Transverse colon (tissue), 4 donors: ENCODE results near the gene STAT5A. TPM values are rescaled to one million over a fixed set of nuclear protein-coding genes. Genes with fewer than 3 reads are reported as not detected.

Experiments used
- DNase-seq: peaks from one replicate; pipeline ENCODE4 v3.0.0-alpha.2; 2019
- H3K27ac ChIP-seq, 4 donors: fragments of 200-600 bp; sonication (generic); 2 replicates each; pipeline ENCODE4 v1.5.1; 2016 to 2018; ENCODE audit warnings: inconsistent platforms in 4 of 4
- H3K27me3 ChIP-seq: fragments of 200-600 bp; sonication (generic); 2 replicates; pipeline ENCODE4 v1.5.1; 2017; ENCODE audit warnings: inconsistent platforms
- H3K36me3 ChIP-seq, 4 donors: fragments of 200-600 bp; sonication (generic); 2 replicates each; pipeline ENCODE4 v1.5.1; 2017 to 2019; ENCODE audit warnings: inconsistent platforms in 4 of 4
- H3K4me1 ChIP-seq, 4 donors: fragments of 200-600 bp; sonication (generic); 2 replicates each; pipeline ENCODE4 v1.5.1; 2017 to 2020; ENCODE audit warnings: inconsistent platforms in 4 of 4
- H3K4me3 ChIP-seq, 4 donors: fragments of 200-600 bp; sonication (generic); 1 replicate in 1 of 4; 2 replicates in 3 of 4; pipeline versions ENCODE4 v1.5.1 to v1.6.1; 2017 to 2019; ENCODE audit warnings: inconsistent platforms in 4 of 4
- H3K9me3 ChIP-seq, 2 donors: fragments of 200-600 bp; sonication (generic); 2 replicates each; pipeline ENCODE4 v1.5.1; 2017 to 2019; ENCODE audit warnings: inconsistent platforms in 2 of 2
- CTCF ChIP-seq, 5 experiments: fragments of 200-600 bp in 3 of 5; fragments of 450-650 bp in 2 of 5; sonication (generic) in 3 of 5; IDR thresholded peaks; 1 replicate in 2 of 5; 2 replicates in 3 of 5; pipeline ENCODE4 v1.5.1; 2016 to 2017; ENCODE audit warnings: antibody characterized with exemption in 5 of 5, inconsistent platforms in 3 of 5, mild to moderate bottlenecking in 2 of 5, moderate library complexity in 1 of 5
- EP300 ChIP-seq: sonication (generic); formaldehyde crosslinking; IDR thresholded peaks from one replicate; pipeline ENCODE4 v1.6.1; 2017; ENCODE audit warnings: antibody characterized with exemption, low read depth
- POLR2A ChIP-seq: fragments of 450-650 bp; IDR thresholded peaks from one replicate; pipeline ENCODE4 v1.6.1; 2016; ENCODE audit warnings: antibody characterized with exemption, mild to moderate bottlenecking, moderate library complexity
- POLR2AphosphoS5 ChIP-seq, 3 donors: sonication (generic); formaldehyde crosslinking; IDR thresholded peaks; one replicate each; pipeline ENCODE4 v1.6.1; 2016; ENCODE audit warnings: antibody characterized with exemption in 3 of 3
- WGBS, 2 donors: methylation state at CpG; one replicate each; pipeline ENCODE4 v1.1.5; 2018; ENCODE audit warnings: low coverage in 1 of 2; 5-methylcytosine and 5-hydroxymethylcytosine counted together
- in situ Hi-C, 4 donors: fragments of 200-750 bp; cut with MboI; loops; one replicate each; pipeline versions ENCODE4 v1.15.0 to v1.15.1; 2017; ENCODE audit warnings: low sequenced_read_pairs in 3 of 4, low pct_ligation_motif_present in 1 of 4, low pct_unique_long_range_greater_than_20kb in 1 of 4
- intact Hi-C: fragments of 100-400 bp; cut with DNase I; formaldehyde crosslinking; loops from one replicate; pipeline ENCODE4 v1.15.1; 2023; ENCODE audit warnings: low total_unique reads
- total RNA-seq, 4 donors: library from RNA; depleted of rRNA; stranded (reverse); fragments of >200 nt; gene quantifications; one replicate each; pipeline ENCODE4 v1.1.0, GENCODE V29; 2016

STAT5A gene
- total RNA-seq, 4 donors from 2014 or later, result 36.2 to 93.7 (median 50.3) TPM

GRCh38 chr17:42288803-42289610 is 709 bp downstream of the STAT5A start:
- Histone ChIP-seq H3K36me3 (no peaks in the 10 kb centered on the region), H3K27me3 (no peaks in the 10 kb centered on the region), H3K9me3 (no peaks in the 10 kb centered on the region), H3K27ac (peak overlapping the region; percentile 85 to 89 (median 88)), H3K4me1 (peaks cover 7 to 38% (median 27%) of the 10 kb centered on the region in 4 donors), H3K4me3 (peak overlapping the region; percentile 31 to 71 (median 48))
- TF ChIP-seq EP300, result no peak
- TF ChIP-seq CTCF (IDR thresholded peaks at IDR 0.05), result no peak
- no peak for TF ChIP-seq POLR2AphosphoS5 (IDR thresholded peaks at IDR 0.05)
- TF ChIP-seq POLR2A, result no peak
- DNase-seq, result peak; percentile 68
- intact Hi-C loops (no loop called here), in situ Hi-C loops (no loop called here)
- 0 to 21% methylated on average over 1 to 33 of the region's 44 CpGs for WGBS, 2 donors

- Histone ChIP-seq H3K36me3 (peaks cover 0 to under 1% (median 0%) of the 10 kb centered on the region in 4 donors), H3K4me3 (peak overlapping the region in 2 of 4 donors; percentile 57 to 71), H3K9me3 (no peaks in the 10 kb centered on the region), H3K4me1 (peaks cover 7 to 38% (median 27%) of the 10 kb centered on the region in 4 donors), H3K27me3 (no peaks in the 10 kb centered on the region), H3K27ac (peak overlapping the region; percentile 85 to 89 (median 88))
- intact Hi-C loops (no loop called here), in situ Hi-C loops (no loop called here)
- WGBS, 2 donors, result 67 to 82% methylated on average over 2 to 9 of the region's 9 CpGs
- TF ChIP-seq POLR2AphosphoS5 (IDR thresholded peaks at IDR 0.05) (no peak), POLR2A (no peak), EP300 (no peak), CTCF (IDR thresholded peaks at IDR 0.05) (no peak)
- DNase-seq, result no peak
These were observed 1.4 kb downstream of the STAT5A start for GRCh38 chr17:42289611-42290181.

- in situ Hi-C loops (no loop called here), intact Hi-C loops (no loop called here)
- peak overlapping the region in 1 of 4 donors; percentile 89 for H3K27ac ChIP-seq
- 76 to 83% methylated on average over 3 to 5 of the region's 5 CpGs for WGBS, 2 donors
- H3K9me3 ChIP-seq, result no peaks in the 10 kb centered on the region
- DNase-seq, result no peak
- H3K36me3 ChIP-seq, result peaks cover 0 to 10% (median 3%) of the 10 kb centered on the region in 4 donors
- no peak overlapping the region for H3K4me3 ChIP-seq
- H3K27me3 ChIP-seq, result no peaks in the 10 kb centered on the region
- H3K4me1 ChIP-seq, result peaks cover 7 to 38% (median 27%) of the 10 kb centered on the region in 4 donors
- TF ChIP-seq EP300 (no peak), POLR2A (no peak), POLR2AphosphoS5 (IDR thresholded peaks at IDR 0.05) (no peak), CTCF (IDR thresholded peaks at IDR 0.05) (no peak)
These were observed 2.3 kb downstream of the STAT5A start for GRCh38 chr17:42290577-42290976.

GRCh38 chr17:42291129-42291528 is 2.8 kb downstream of the STAT5A start:
- WGBS, 2 donors, result 90 to 100% methylated on average over 1 to 11 of the region's 11 CpGs

More at GRCh38 chr17:42291129-42291528, 2.8 kb downstream of the STAT5A start:
- no peak for DNase-seq
- intact Hi-C loops (no loop called here), in situ Hi-C loops (no loop called here)
- Histone ChIP-seq H3K36me3 (peaks cover 0 to 15% (median 3%) of the 10 kb centered on the region in 4 donors), H3K27me3 (no peaks in the 10 kb centered on the region), H3K27ac (no peak overlapping the region), H3K9me3 (no peaks in the 10 kb centered on the region), H3K4me3 (no peak overlapping the region), H3K4me1 (peaks cover 7 to 37% (median 27%) of the 10 kb centered on the region in 4 donors)
- no peak for TF ChIP-seq POLR2A
- TF ChIP-seq CTCF (IDR thresholded peaks at IDR 0.05), result no peak
- no peak for TF ChIP-seq EP300
- TF ChIP-seq POLR2AphosphoS5 (IDR thresholded peaks at IDR 0.05), result no peak
